Measurements from ENCODE around the gene SDK2. TPM values are rescaled to one million over a fixed set of nuclear protein-coding genes. Genes with fewer than 3 reads are reported as not detected.

Gene SDK2
- total RNA-seq, 2 donors from 2014 or later = 0.26 to 0.33 TPM

DNA sequence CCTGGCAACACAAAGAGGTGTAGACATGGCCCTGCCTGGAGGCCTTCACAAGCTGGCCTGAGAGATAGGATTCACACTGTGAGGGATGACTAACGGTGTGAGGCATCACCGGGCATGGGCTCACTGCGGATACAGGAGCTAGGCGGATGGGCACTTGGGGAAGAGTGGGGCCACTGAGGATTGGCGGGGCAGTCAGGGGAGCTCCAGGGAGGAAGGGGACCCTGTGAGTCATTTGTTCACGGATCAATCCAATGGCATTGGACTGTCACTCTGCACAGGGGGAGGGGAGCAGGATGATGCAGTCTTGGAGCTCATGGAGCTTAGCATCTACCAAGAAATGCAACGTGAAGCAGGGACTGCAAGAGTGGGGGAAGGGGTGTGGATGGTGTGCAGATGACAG, 117.3 kb downstream of the SDK2 start:
- 63 to 73% methylated on average over 7 of the region's 7 CpGs for WGBS, 2 donors
- intact Hi-C loops (cut with DNase I) = no loop called here
- H3K4me1 ChIP-seq = no peaks in the 10 kb centered on the region
- TF ChIP-seq, protein P1, sequence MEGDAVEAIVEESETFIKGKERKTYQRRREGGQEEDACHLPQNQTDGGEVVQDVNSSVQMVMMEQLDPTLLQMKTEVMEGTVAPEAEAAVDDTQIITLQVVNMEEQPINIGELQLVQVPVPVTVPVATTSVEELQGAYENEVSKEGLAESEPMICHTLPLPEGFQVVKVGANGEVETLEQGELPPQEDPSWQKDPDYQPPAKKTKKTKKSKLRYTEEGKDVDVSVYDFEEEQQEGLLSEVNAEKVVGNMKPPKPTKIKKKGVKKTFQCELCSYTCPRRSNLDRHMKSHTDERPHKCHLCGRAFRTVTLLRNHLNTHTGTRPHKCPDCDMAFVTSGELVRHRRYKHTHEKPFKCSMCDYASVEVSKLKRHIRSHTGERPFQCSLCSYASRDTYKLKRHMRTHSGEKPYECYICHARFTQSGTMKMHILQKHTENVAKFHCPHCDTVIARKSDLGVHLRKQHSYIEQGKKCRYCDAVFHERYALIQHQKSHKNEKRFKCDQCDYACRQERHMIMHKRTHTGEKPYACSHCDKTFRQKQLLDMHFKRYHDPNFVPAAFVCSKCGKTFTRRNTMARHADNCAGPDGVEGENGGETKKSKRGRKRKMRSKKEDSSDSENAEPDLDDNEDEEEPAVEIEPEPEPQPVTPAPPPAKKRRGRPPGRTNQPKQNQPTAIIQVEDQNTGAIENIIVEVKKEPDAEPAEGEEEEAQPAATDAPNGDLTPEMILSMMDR (IDR thresholded peaks at IDR 0.05) = no peak
- no peak for TF ChIP-seq POLR2A (IDR thresholded peaks at IDR 0.05)
- no peaks in the 10 kb centered on the region for H3K9me3 ChIP-seq
- H3K36me3 ChIP-seq (replicated peaks in 1 of 2; ENCODE audit: insufficient read depth in 1 of 2, low read depth in 2 of 2) = no peaks in the 10 kb centered on the region
- no peak for ATAC-seq
- no peaks in the 10 kb centered on the region for H3K27me3 ChIP-seq
- H3K27ac ChIP-seq = no peak overlapping the region
- H3K4me3 ChIP-seq = no peak overlapping the region
- no peak for DNase-seq

DNA sequence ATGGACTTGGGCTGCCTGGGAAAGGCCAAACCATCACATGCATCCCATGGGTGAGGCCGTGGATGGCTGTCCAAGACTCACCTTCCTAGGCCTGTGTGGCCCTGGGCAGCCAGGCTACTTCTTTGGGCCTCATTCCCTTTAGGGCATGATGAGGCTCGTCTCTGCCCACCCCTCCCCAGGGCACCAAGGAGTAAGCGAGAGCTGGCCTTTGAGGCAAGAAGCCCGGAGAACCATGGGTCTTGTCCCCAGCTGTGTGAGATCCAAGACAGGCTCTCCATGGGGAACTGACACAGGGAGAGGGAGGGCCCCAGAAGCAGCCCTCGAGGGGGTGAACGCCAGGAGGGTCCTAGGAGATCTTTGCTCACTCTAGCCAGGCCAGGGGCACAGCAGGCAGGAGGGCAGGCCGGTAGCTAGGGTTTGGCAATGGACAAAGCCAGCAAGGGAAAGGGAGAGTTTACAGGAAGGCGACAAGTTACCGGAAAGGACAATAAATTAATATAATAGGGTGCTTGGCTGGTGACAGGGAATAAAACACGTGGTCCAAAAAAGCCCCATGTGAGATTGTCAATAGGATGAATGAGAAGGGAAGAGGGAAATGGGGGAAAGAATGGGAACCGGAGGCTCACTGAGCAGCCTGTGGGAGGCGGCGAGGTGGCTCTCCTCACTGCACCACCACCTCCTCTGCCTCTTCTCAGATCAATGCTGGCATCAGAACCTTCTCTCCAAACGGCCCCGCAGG, 119.1 kb downstream of the SDK2 start:
- no peaks in the 10 kb centered on the region for H3K4me1 ChIP-seq
- TF ChIP-seq POLR2A (IDR thresholded peaks at IDR 0.05) = no peak
- TF ChIP-seq, protein P1 (IDR thresholded peaks at IDR 0.05) = no peak
- H3K9me3 ChIP-seq = no peaks in the 10 kb centered on the region
- intact Hi-C loops (cut with DNase I) = no loop called here
- 55 to 56% methylated on average over 13 to 15 of the region's 15 CpGs for WGBS, 2 donors
- no peak overlapping the region for H3K27ac ChIP-seq
- H3K4me3 ChIP-seq = no peak overlapping the region
- ATAC-seq = no peak
- no peaks in the 10 kb centered on the region for H3K27me3 ChIP-seq
- DNase-seq = no peak
- no peaks in the 10 kb centered on the region for H3K36me3 ChIP-seq (replicated peaks in 1 of 2; ENCODE audit: insufficient read depth in 1 of 2, low read depth in 2 of 2)

DNA sequence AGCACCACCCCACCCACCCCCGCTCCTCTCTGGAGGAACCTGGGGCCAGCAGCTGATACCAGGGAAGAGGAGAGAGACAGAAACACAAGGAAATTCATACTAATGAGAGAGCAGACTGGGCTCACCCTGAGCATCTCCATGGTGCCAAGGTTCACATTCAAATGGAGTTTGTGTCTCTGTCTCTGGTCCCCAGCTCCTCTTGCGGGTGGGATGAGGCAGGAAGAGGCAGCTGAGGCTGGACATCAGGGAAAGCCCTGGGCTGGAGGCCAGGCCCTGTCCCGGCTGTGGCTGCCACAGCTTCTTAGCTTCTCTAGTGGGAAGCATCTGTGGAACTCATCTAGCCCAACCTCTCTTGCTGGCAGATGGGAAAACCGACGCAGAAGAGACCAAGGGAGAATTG, 121.5 kb downstream of the SDK2 start:
- H3K4me3 ChIP-seq = no peak overlapping the region
- DNase-seq (no peak), ATAC-seq (no peak)

DNA sequence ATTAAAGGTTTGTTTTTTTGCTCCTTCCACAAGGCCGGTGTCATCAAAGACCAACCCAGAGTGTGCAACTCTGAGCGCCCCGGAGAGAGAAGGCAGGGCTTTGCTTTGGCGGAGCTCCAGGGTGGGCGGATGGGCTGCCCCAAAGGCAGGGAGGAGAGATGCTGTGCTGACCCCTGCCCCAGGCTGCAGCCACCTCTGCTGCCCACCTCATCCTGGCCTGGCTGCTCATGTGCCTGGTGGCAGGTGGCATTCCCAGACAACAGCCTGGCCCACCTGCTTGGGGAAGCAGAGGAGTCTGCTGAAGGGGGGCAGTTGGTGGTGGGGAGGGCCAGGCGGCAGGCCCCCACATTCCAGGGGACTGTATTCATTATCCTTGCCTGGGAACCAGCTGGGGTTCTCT, 122.1 kb downstream of the SDK2 start:
- no peak overlapping the region for H3K4me3 ChIP-seq
- H3K36me3 ChIP-seq (replicated peaks in 1 of 2; ENCODE audit: insufficient read depth in 1 of 2, low read depth in 2 of 2) = no peaks in the 10 kb centered on the region
- ATAC-seq = no peak
- H3K4me1 ChIP-seq = no peaks in the 10 kb centered on the region
- TF ChIP-seq POLR2A (IDR thresholded peaks at IDR 0.05) = no peak
- TF ChIP-seq, protein P1 (IDR thresholded peaks at IDR 0.05) = no peak
- H3K27ac ChIP-seq = no peak overlapping the region
- no peak for DNase-seq
- no peaks in the 10 kb centered on the region for H3K9me3 ChIP-seq
- intact Hi-C loops (cut with DNase I) = no loop called here
- 64 to 66% methylated on average over 5 to 6 of the region's 6 CpGs for whole genome bisulfite sequencing, 2 donors
- H3K27me3 ChIP-seq = no peaks in the 10 kb centered on the region

More for the DNA sequence above, 121.5 kb downstream of the SDK2 start:
- intact Hi-C loops (cut with DNase I) = no loop called here
- H3K36me3 ChIP-seq (replicated peaks in 1 of 2; ENCODE audit: insufficient read depth in 1 of 2, low read depth in 2 of 2) = no peaks in the 10 kb centered on the region
- no peaks in the 10 kb centered on the region for H3K27me3 ChIP-seq
- no peak overlapping the region for H3K27ac ChIP-seq
- TF ChIP-seq, protein P1 (IDR thresholded peaks at IDR 0.05) = no peak
- no peak for TF ChIP-seq POLR2A (IDR thresholded peaks at IDR 0.05)
- H3K9me3 ChIP-seq = no peaks in the 10 kb centered on the region
- 74 to 76% methylated on average over 5 of the region's 5 CpGs for WGBS, 2 donors
- H3K4me1 ChIP-seq = no peaks in the 10 kb centered on the region

DNA sequence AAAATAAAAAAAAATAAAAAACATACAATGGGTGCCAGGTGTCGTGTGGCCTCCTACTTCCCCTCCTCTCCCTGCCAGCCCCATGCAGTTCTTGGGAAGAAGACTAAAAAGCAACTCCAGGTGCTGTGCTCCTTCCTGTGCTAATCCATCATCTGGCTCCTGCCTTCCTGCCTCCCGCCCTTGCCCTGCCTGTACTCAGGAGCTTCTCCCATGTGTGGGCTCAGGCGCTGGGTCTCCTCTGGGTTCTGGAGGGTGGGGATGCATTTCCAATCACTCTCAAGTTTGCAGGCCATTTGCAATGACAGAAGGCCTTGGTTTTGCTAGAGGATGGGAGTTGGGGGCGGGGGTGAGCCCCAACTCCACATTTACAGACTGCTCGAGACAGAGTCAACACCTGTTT, 122.9 kb downstream of the SDK2 start:
- DNase-seq (no peak), ATAC-seq (no peak)
- intact Hi-C loops (cut with DNase I) = no loop called here
- 74 to 78% methylated on average over 3 to 5 of the region's 5 CpGs for WGBS, 2 donors
- Histone ChIP-seq H3K9me3 (no peaks in the 10 kb centered on the region), H3K27me3 (no peaks in the 10 kb centered on the region), H3K4me3 (no peak overlapping the region), H3K36me3 (replicated peaks in 1 of 2; ENCODE audit: insufficient read depth in 1 of 2, low read depth in 2 of 2) (no peaks in the 10 kb centered on the region), H3K27ac (no peak overlapping the region), H3K4me1 (no peaks in the 10 kb centered on the region)
- TF ChIP-seq POLR2A (IDR thresholded peaks at IDR 0.05) = no peak
- TF ChIP-seq, protein P1 (IDR thresholded peaks at IDR 0.05) = no peak
